Stomach smooth muscle (tissue), 2 donors: ENCODE results near the gene STAM2.
"Not testable (repeated sequence)": the region's sequence is repeated elsewhere in the genome, so short reads cannot be mapped to it uniquely, and the experiment has no call there.

Experiments used
- H3K27ac ChIP-seq: one replicate; pipeline ENCODE4 v1.7.0; 2013; ENCODE audit warnings: mild to moderate bottlenecking, low read length, inconsistent platforms
- H3K27me3 ChIP-seq, 2 donors: one replicate each; pipeline ENCODE4 v1.7.0; 2013; ENCODE audit warnings: low read length in 2 of 2; ENCODE audit not compliant: insufficient read depth in 2 of 2, control insufficient read depth in 1 of 2
- H3K36me3 ChIP-seq, 2 donors: one replicate each; pipeline ENCODE4 v1.7.0; 2013; ENCODE audit warnings: low read length in 2 of 2; ENCODE audit not compliant: control insufficient read depth in 2 of 2, insufficient read depth in 2 of 2
- H3K4me1 ChIP-seq: one replicate; pipeline ENCODE4 v1.7.0; 2013; ENCODE audit warnings: low read length; ENCODE audit not compliant: control insufficient read depth, insufficient read depth
- H3K4me3 ChIP-seq, 2 donors: one replicate each; pipeline ENCODE4 v1.7.0; 2013; ENCODE audit warnings: low read length in 2 of 2
- H3K9ac ChIP-seq, 2 donors: one replicate each; pipeline ENCODE4 v1.7.0; 2013; ENCODE audit warnings: low read length in 2 of 2, mild to moderate bottlenecking in 1 of 2
- H3K9me3 ChIP-seq, 2 donors: one replicate each; pipeline ENCODE4 v1.7.0; 2013; ENCODE audit warnings: low read length in 2 of 2; ENCODE audit not compliant: control insufficient read depth in 2 of 2
- donor health status: healthy.
- donor health status: Pancreatic carcinoma.

Gene STAM2

DNA sequence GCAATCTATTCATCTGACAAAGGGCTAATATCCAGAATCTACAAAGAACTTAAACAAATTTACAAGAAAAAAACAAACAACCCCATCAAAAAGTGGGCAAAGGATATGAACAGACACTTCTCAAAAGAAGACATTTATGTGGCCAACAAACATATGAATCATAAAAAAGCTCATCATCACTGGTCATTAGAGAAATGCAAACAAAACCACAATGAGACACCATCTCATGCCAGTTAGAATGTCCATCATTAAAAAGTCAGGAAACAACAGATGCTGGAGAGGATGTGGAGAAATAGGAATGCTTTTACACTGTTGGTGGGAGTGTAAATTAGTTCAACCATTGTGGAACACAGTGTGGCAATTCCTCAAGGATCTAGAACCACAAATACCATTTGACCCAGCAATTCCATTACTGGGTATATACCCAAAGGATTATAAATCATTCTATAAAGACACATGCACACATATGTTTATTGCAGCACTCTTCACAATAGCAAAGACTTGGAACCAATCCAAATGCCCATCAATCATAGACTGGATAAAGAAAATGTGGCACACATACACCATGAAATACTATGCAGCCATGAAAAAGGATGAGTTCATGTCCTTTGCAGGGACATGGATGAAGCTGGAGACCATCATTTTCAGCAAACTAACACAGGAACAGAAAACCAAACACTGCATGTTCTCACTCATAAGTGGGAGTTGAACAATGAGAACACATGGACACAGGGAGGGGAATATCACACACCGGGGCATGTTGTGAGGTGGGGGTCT, 22.1 kb upstream of the STAM2 start:
- H3K9ac ChIP-seq = not testable (repeated sequence)

DNA sequence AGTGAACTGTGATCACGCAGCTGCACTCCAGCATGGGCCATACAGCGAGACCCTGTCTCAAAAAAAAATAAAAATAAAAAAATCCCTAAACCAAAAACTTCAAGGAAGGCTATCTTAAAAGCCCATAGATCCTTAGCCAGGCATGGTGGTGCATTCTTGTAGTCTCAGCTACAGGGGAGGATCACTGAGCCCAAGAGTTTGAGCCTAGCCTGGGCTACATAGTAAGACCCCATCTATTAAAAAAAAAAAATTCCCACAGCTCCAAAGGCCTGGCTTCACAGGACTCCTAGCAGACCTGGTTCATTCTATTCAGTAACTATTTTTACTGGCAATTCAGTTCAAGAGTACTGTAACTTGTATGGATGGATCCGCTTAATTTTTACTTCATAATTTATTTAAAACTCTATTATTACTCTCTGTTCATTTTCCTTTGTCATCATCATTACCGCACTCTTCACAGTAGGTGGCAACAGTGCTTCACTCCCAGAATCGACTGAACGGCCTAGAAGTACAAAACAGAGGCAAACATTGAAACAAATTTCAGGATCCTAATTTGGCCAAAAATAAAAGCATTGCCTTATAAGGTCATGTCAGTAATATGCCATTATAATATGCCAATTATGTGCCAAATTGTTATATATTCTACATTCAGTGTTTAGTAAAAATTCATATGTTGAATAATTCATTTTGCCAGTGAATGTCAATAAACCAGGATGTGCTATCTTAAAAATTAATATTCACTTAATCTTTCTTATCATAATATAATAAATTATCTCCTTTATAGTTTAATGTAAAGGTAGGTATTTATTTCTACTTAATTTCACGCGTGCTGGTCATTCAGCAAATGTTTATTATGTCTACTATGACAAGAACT, 14.3 kb upstream of the STAM2 start:
- Histone ChIP-seq H3K9me3 (no peaks in the 10 kb centered on the region), H3K36me3 (no peaks in the 10 kb centered on the region), H3K4me3 (no peak overlapping the region), H3K4me1 (no peaks in the 10 kb centered on the region), H3K27ac (no peak overlapping the region), H3K27me3 (no peaks in the 10 kb centered on the region), H3K9ac (no peak overlapping the region)

More for the DNA sequence above, 22.1 kb upstream of the STAM2 start:
- not testable (repeated sequence) for H3K36me3 ChIP-seq, H3K27ac ChIP-seq, H3K27me3 ChIP-seq, H3K4me3 ChIP-seq, H3K9me3 ChIP-seq, H3K4me1 ChIP-seq

DNA sequence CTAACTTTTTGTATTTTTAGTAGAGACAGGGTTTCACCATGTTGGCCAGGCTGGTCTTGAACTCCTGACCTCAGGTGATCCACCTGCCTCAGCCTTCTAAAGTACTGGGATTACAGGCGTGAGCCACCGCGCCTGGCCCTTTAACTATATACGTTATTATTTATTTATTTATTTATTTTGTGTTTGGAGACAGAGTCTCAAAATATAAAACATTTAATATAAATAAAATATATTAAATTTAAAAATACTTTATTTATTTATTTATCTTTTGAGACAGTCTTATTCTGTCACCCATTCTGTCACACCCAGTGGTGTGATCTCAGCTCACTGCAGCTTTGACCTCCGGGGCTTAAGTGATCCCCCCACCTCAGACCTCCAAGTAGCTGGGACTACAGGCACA, 11.2 kb upstream of the STAM2 start:
- not testable (repeated sequence) for H3K27ac ChIP-seq, H3K9ac ChIP-seq, H3K4me3 ChIP-seq, H3K9me3 ChIP-seq, H3K4me1 ChIP-seq, H3K27me3 ChIP-seq, H3K36me3 ChIP-seq

DNA sequence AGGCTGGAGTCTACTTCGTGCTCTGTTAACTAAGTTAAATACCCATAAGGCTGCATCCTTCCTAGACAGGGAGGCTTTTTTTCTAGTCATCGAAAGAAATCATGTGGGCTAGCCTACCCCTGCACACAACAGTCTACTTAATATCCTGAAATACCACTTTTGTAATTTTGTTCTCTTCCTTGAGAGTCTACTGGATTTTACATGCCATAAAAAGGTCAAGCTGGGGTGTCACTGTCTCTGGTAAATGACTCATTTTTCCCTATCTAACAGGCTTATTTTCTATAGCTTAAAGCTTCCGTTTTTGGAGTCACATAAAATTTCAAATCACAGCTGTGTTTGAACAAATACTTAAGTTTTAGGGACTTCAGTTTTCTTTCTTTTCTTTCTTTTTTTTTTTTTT, 10.7 kb upstream of the STAM2 start:
- Histone ChIP-seq H3K9ac (no peak overlapping the region), H3K27ac (no peak overlapping the region), H3K4me1 (no peaks in the 10 kb centered on the region), H3K36me3 (no peaks in the 10 kb centered on the region), H3K9me3 (no peaks in the 10 kb centered on the region), H3K4me3 (no peak overlapping the region), H3K27me3 (no peaks in the 10 kb centered on the region)

DNA sequence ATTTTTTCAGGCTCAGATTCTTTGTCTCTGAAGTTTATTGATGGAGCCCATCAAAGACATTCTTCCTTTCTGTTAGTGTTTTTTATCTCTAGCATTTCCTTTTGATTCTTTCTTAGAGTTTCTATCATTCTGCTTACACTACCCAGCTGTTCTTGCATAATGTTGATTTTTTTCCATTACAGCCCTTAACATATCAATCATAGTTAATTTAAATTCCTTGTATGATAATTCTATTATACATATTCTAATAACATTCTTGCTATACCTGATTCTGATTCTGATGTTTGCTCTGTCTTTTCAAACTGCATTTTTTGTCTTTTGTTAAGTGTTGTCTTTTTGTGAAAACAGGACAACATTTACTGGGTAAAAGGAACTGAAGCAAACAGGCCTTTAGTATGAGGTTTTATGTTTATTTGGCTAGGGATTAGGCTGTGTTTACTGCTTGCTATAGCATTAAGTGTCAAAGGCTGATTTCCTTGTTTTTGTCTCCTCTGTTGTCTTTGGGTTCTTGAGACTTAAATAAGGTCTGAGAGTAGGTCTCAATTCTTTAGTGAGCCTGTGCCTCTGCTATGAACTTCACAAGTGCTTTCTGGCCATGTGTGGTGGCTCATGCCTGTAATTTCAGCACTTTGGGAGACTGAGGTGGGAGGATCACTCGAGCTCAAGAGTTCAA, 8.0 kb upstream of the STAM2 start:
- Histone ChIP-seq H3K4me3 (no peak overlapping the region), H3K36me3 (no peaks in the 10 kb centered on the region), H3K9me3 (no peaks in the 10 kb centered on the region), H3K27me3 (no peaks in the 10 kb centered on the region), H3K4me1 (no peaks in the 10 kb centered on the region), H3K27ac (no peak overlapping the region), H3K9ac (no peak overlapping the region)

DNA sequence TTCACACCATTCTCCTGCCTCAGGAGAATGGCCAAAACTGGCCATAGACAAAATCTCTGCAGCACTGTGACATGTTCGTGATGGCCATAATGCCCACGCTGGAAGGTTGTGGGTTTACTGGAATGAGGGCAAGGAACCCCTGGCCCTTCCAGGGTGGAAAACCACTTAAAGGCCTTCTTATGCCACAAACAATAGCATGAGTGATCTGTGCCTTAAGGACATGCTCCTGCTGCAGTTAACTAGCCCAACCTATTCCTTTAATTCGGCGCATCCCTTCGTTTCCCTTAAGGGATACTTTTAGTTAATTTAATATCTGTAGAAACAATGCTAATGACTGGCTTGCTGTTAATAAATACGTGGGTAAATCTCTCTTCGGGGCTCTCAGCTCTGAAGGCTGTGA, 2.1 kb upstream of the STAM2 start:
- H3K9ac ChIP-seq, H3K27ac ChIP-seq, H3K36me3 ChIP-seq, H3K4me3 ChIP-seq, H3K9me3 ChIP-seq, H3K27me3 ChIP-seq: not testable (repeated sequence)
- H3K4me1 ChIP-seq = peaks cover 13% of the 10 kb centered on the region

DNA sequence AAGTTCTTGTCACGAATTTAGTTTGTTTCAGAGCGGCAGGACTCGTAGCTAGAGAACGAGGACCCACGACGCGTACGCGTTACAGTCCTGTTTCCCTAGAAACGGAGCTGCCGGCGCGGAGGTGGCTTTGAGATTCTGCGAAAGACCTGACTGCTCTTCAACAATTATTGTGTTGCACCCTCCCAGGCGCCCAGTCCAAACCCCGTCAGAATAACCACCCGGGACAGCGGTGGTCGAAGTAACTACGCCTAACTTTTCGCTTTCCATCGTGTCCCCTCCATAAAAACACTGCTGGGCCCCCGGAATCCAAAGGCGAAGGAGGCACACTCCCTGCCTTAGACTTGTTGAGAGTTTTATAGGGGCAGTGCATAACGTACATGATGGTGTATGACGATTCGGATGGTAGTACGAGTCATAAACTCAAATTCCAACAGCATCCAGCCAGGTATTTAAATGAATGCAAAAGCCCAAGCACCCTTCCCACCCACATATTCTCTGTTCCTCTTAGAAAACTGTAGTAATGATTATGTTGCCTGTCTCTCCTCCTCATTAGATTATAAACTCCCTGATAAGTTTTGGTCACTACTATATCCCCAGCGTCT, 651 bp upstream of the STAM2 start:
- no peaks in the 10 kb centered on the region for H3K36me3 ChIP-seq

DNA sequence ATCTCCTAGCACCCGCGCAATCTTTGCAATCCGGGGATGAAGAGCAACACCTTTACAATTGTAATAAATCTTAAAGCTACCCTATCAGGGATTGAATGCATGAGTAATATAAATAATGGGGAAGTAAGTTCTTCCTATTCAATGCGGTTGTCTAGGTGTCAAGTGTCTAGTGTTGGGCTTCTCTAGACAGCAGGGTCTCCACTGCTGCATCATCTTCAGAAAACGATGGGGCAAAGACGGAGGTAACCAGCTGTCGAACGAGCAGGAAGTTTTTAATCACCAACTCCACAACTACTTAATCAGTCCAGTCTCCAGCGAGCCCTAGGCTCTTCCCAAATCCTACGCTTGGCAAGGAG, 573 bp downstream of the STAM2 start:
- Histone ChIP-seq H3K9me3 (no peaks in the 10 kb centered on the region), H3K9ac (peak overlapping the region; percentile 98 to 99), H3K36me3 (no peaks in the 10 kb centered on the region), H3K27ac (peak overlapping the region; percentile 97), H3K4me1 (peaks cover 15% of the 10 kb centered on the region), H3K27me3 (no peaks in the 10 kb centered on the region), H3K4me3 (peak overlapping the region; percentile 86 to 97)

More for the DNA sequence above, 651 bp upstream of the STAM2 start:
- peaks cover 13% of the 10 kb centered on the region for H3K4me1 ChIP-seq
- peak overlapping the region; percentile 86 to 97 for H3K4me3 ChIP-seq
- H3K9me3 ChIP-seq = no peaks in the 10 kb centered on the region
- peak overlapping the region; percentile 97 for H3K27ac ChIP-seq
- H3K27me3 ChIP-seq = no peaks in the 10 kb centered on the region
- H3K9ac ChIP-seq = peak overlapping the region; percentile 98 to 99

DNA sequence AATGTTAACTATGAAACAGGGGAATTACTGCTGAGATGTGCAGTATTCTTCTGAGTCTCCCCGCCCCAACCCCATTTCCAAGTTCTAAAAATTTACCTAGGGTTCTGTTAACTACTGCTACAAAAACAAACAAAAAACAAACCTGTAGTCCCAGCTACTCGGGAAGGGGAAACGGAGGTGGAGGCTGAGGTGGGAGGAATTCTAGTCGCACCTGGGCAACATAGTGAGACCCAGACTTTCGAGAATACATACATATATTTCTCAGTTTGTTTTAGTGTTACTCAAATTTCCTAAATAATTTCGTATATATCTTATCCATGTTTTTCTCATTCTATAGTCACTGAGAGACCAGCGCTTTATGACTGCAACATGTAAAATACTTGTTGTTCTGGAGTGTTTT, 989 bp downstream of the STAM2 start:
- H3K9ac ChIP-seq = peak overlapping the region; percentile 98 to 99
- no peaks in the 10 kb centered on the region for H3K9me3 ChIP-seq
- peak overlapping the region; percentile 86 to 97 for H3K4me3 ChIP-seq
- no peaks in the 10 kb centered on the region for H3K27me3 ChIP-seq
- H3K4me1 ChIP-seq = peaks cover 15% of the 10 kb centered on the region
- peak overlapping the region; percentile 97 for H3K27ac ChIP-seq
- H3K36me3 ChIP-seq = no peaks in the 10 kb centered on the region

DNA sequence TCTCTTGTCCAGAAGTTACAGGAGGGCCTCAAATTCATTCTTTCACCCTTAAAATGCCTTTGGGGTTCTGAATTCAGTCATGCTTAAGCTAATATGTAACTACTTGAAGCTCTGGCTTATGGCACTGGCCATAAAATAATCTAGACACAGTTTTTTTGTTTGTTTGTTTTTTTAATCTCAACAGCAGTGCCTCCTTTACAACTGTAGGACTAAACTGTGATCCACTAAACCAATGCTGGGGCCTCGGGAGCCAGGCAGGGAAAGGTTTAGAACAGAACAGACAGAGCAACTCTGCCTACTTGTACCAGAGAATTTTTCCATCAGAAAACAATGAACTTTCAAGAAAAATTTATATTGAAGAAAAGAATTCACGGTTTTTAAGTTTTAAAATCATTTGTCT, 1.7 kb downstream of the STAM2 start:
- peak overlapping the region in 1 of 2 donors; percentile 2 for H3K9ac ChIP-seq
- H3K36me3 ChIP-seq = no peaks in the 10 kb centered on the region
- H3K27ac ChIP-seq = no peak overlapping the region
- peak overlapping the region in 1 of 2 donors; percentile 97 for H3K4me3 ChIP-seq
- H3K4me1 ChIP-seq = peaks cover 15% of the 10 kb centered on the region
- H3K27me3 ChIP-seq = no peaks in the 10 kb centered on the region
- H3K9me3 ChIP-seq = no peaks in the 10 kb centered on the region
